Endodermal cell (in vitro differentiated cells): ENCODE data around the gene GPS1. TPM values are rescaled to one million over a fixed set of nuclear protein-coding genes. Genes with fewer than 3 reads are reported as not detected.

Source experiments
- DNase-seq: peaks from one replicate; pipeline ENCODE4 v3.0.0-alpha.2; 2017
- H3K27ac ChIP-seq: 2 replicates; pipeline ENCODE4 v1.5.1; 2013; ENCODE audit warnings: mild to moderate bottlenecking, low read depth, low read length, moderate library complexity
- H3K27me3 ChIP-seq: 2 replicates; pipeline ENCODE4 v1.6.1; 2013; ENCODE audit warnings: mild to moderate bottlenecking, low read length, moderate library complexity; ENCODE audit not compliant: insufficient read depth, control insufficient read depth, poor library complexity, severe bottlenecking
- H3K36me3 ChIP-seq: 2 replicates; pipeline ENCODE4 v1.7.0; 2013; ENCODE audit warnings: mild to moderate bottlenecking, low read length, moderate library complexity; ENCODE audit not compliant: control insufficient read depth, insufficient read depth
- H3K4me1 ChIP-seq: one replicate; pipeline ENCODE4 v1.7.0; 2013; ENCODE audit warnings: low read length; ENCODE audit not compliant: control insufficient read depth, insufficient read depth
- H3K4me3 ChIP-seq: 2 replicates; pipeline ENCODE4 v1.5.1; 2013; ENCODE audit warnings: mild to moderate bottlenecking, low read length, moderate library complexity
- H3K9ac ChIP-seq: 2 replicates; pipeline ENCODE4 v1.6.1; 2013; ENCODE audit warnings: mild to moderate bottlenecking, low read length, moderate library complexity; ENCODE audit not compliant: poor library complexity, severe bottlenecking; ENCODE audit errors: extremely low read depth
- H3K9me3 ChIP-seq: 2 replicates; pipeline ENCODE4 v1.6.1; 2013; ENCODE audit warnings: mild to moderate bottlenecking, low read length, moderate library complexity; ENCODE audit not compliant: control insufficient read depth
- H3K27ac Mint-ChIP-seq: 2 replicates; pipeline ENCODE4 v1.8.0; 2020; ENCODE audit warnings: mixed read lengths
- H3K27me3 Mint-ChIP-seq: 2 replicates; pipeline ENCODE4 v1.8.0; 2021; ENCODE audit warnings: mild to moderate bottlenecking, mixed read lengths; ENCODE audit not compliant: insufficient read depth
- H3K36me3 Mint-ChIP-seq: 2 replicates; pipeline ENCODE4 v1.8.0; 2020; ENCODE audit warnings: low read depth, mixed read lengths
- H3K4me1 Mint-ChIP-seq: 2 replicates; pipeline ENCODE4 v1.8.0; 2020; ENCODE audit warnings: mixed read lengths
- H3K4me3 Mint-ChIP-seq: 2 replicates; pipeline ENCODE4 v1.8.0; 2020; ENCODE audit warnings: mild to moderate bottlenecking, moderate library complexity, mixed read lengths
- H3K9me3 Mint-ChIP-seq: 2 replicates; pipeline ENCODE4 v1.8.0; 2020; ENCODE audit warnings: mild to moderate bottlenecking, mixed read lengths
- CTCF ChIP-seq: fragments of 200-600 bp; sonication (generic); conservative IDR thresholded peaks from 2 replicates; pipeline ENCODE4 v1.5.0; 2021; ENCODE audit warnings: antibody characterized with exemption, mild to moderate bottlenecking
- WGBS, 2 experiments: methylation state at CpG; one replicate each; pipeline versions ENCODE4 v1.1.5 to v1.1.7; 2013; ENCODE audit warnings: missing lambda C conversion rate in 2 of 2, mixed read lengths in 1 of 2; ENCODE audit not compliant: insufficient coverage in 1 of 2, insufficient read length in 1 of 2; 5-methylcytosine and 5-hydroxymethylcytosine counted together
- total RNA-seq, 2 donors: library from RNA; stranded (reverse); fragmentation: NEBNext Ultra II Directional in 1 of 2; extraction: Animal tissue kit (Norgen Biotek cat#: 25700) in 1 of 2; gene quantifications; 2 replicates in 1 of 2; 3 replicates in 1 of 2; pipeline ENCODE4 v1.2.1, GENCODE V29; 2021

GPS1 gene
- total RNA-seq, 2 donors from 2014 or later, result 152 to 153 TPM

GRCh38 chr17:82085031-82085861 lies 33.5 kb downstream of the GPS1 start:
- no peak overlapping the region for H3K4me3 Mint-ChIP-seq
- Histone ChIP-seq H3K9ac (no peak overlapping the region), H3K36me3 (peaks cover 53% of the 10 kb centered on the region), H3K4me3 (no peak overlapping the region), H3K9me3 (no peaks in the 10 kb centered on the region), H3K27ac (no peak overlapping the region), H3K27me3 (no peaks in the 10 kb centered on the region), H3K4me1 (no peaks in the 10 kb centered on the region)
- H3K4me1 Mint-ChIP-seq, result no peaks in the 10 kb centered on the region
- TF ChIP-seq CTCF, result no peak
- no peaks in the 10 kb centered on the region for H3K9me3 Mint-ChIP-seq
- H3K27ac Mint-ChIP-seq, result no peak overlapping the region
- WGBS, 2 experiments, result 91 to 95% methylated on average over 37 to 49 of the region's 49 CpGs
- H3K36me3 Mint-ChIP-seq, result peaks cover 26% of the 10 kb centered on the region
- H3K27me3 Mint-ChIP-seq, result no peaks in the 10 kb centered on the region
- DNase-seq, result no peak

GRCh38 chr17:82085931-82086764 lies 34.5 kb downstream of the GPS1 start:
- TF ChIP-seq CTCF, result no peak
- Mint-ChIP-seq H3K27me3 (no peaks in the 10 kb centered on the region), H3K27ac (no peak overlapping the region), H3K36me3 (peaks cover 27% of the 10 kb centered on the region), H3K9me3 (no peaks in the 10 kb centered on the region), H3K4me1 (no peaks in the 10 kb centered on the region), H3K4me3 (no peak overlapping the region)
- no peak for DNase-seq
- Histone ChIP-seq H3K36me3 (peaks cover 49% of the 10 kb centered on the region), H3K9ac (no peak overlapping the region), H3K27me3 (no peaks in the 10 kb centered on the region), H3K4me1 (no peaks in the 10 kb centered on the region), H3K4me3 (no peak overlapping the region), H3K27ac (no peak overlapping the region), H3K9me3 (no peaks in the 10 kb centered on the region)
- 94 to 95% methylated on average over 11 to 25 of the region's 25 CpGs for WGBS, 2 experiments

- peaks cover 31% of the 10 kb centered on the region for H3K36me3 Mint-ChIP-seq
- peaks cover 51% of the 10 kb centered on the region for H3K36me3 ChIP-seq
These were observed 35.5 kb downstream of the GPS1 start for GRCh38 chr17:82086941-82087906.

More at GRCh38 chr17:82086941-82087906, 35.5 kb downstream of the GPS1 start:
- H3K27ac ChIP-seq, result no peak overlapping the region
- H3K9me3 ChIP-seq, result no peaks in the 10 kb centered on the region
- no peak for DNase-seq
- no peak overlapping the region for H3K9ac ChIP-seq
- H3K4me1 ChIP-seq, result no peaks in the 10 kb centered on the region
- H3K27me3 ChIP-seq, result no peaks in the 10 kb centered on the region
- TF ChIP-seq CTCF, result no peak
- H3K27me3 Mint-ChIP-seq, result no peaks in the 10 kb centered on the region
- H3K27ac Mint-ChIP-seq, result no peak overlapping the region
- H3K4me3 Mint-ChIP-seq, result no peak overlapping the region
- H3K9me3 Mint-ChIP-seq, result no peaks in the 10 kb centered on the region
- 93 to 95% methylated on average over 23 to 39 of the region's 39 CpGs for WGBS, 2 experiments
- H3K4me1 Mint-ChIP-seq, result no peaks in the 10 kb centered on the region
- no peak overlapping the region for H3K4me3 ChIP-seq
